Caki2 (cell line): ENCODE data around the gene MED12L. TPM values are rescaled to one million over a fixed set of nuclear protein-coding genes. Genes with fewer than 3 reads are reported as not detected.

ENCODE experiments used
- DNase-seq: peaks from one replicate; pipeline ENCODE4 v3.0.0-alpha.2; 2015; ENCODE audit warnings: low read depth
- in situ Hi-C: cut with HindIII; loops from 2 replicates; pipeline ENCODE4 v1.10.0; 2016; ENCODE audit warnings: low sequenced_read_pairs, low pct_unique_long_range_greater_than_20kb, mixed read lengths
- total RNA-seq: library from RNA; depleted of rRNA; stranded (reverse); fragments of >200 nt; shearing (Covaris generic); gene quantifications from 2 replicates; pipeline ENCODE4 v1.2.3, GENCODE V29; 2014; ENCODE audit warnings: low replicate concordance

Gene MED12L
- total RNA-seq, 1 experiment from 2014 or later = 0.24 TPM

DNA sequence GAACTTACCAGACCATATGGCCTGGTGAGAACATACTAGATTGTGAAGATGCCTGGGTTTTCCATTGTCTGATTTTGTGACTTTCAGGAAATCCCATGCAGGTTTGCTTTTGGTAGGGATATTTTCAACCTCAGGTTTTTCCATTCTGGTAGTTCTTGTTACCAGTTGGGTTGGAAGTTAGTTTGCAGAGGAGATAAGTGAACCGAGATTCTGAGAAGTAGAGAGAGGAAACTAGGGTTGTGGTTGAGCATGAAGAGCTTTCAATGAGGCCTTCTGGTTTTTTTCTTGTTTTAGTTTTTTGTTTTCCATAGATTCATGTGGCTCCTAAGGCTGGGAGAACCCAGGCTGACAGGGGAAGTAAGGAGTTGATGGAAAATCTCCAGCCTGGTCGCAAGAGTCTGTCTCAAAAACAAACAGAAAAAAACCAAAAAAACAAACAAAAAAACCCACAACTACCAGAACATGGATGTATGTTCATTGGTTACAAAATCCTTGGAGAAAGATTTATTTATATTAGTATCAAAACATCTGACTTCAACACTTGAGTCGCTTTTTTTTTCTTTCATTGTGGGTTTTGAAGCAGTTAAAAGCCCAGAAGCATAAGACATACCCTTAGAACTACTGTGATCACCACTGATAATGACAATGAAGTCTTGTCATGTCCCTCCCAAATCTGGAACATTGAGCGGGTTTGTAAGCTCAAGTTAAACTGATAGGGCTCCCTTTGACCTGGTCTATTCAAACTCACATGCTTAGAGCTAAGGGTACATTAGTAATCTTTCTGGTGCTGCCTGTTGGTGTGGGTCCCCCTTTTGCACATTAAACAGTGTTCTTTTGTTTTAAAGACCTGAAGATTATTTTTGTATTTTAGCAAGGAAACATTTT lies 114.3 kb downstream of the MED12L start:
- in situ Hi-C loops = no loop called here
- no peak for DNase-seq

DNA sequence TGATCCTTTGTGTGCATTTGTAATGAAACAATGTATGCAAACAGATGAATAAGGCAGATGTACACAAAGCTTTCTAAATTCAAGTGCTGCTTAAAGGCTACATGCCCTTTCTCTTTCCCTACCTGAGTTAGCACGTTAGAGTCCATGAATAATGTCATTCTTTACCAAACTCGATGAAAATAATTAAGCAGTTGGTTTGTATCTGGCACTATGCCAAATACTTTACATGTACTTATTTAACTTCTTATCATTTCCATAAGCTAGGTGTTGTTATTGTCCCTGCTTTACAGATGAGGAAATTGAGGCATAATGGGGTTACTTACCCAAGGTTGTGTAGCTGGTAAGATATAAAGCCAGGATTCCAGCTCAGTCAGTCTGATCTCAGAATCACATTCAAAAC lies 115.1 kb downstream of the MED12L start:
- no peak for DNase-seq
- in situ Hi-C loops = no loop called here

DNA sequence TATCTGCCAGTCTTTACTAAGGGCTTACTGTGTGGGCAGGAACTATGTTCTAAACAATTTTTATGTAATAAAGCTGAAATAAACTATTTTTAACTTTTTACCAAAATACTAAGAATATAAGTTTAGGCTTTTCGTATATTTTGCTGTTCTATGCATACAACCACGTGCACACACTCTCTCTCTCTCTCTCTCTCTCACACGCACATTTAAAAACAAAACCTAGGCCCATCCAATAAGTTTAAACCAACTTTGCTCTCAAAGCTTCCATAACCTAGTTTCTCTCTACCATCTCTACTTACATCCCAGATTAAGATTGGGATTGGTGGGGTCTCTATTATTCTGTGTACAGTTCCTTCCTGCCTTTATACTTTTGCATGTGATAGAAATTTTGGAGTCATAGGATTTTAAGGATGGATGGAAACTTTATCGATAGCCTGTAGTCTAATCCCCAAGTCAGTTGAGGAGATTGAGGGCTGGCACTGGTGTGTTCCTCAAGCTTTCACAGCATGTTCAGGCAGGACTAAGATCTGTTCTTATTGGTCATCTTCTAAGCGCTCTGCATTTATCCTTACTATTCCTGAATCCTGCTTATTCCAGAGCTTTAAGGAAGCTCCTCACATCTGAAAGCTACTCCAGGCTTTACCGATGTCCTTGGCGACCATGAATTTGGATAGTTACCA lies 115.7 kb downstream of the MED12L start:
- in situ Hi-C loops = no loop called here
- no peak for DNase-seq

DNA sequence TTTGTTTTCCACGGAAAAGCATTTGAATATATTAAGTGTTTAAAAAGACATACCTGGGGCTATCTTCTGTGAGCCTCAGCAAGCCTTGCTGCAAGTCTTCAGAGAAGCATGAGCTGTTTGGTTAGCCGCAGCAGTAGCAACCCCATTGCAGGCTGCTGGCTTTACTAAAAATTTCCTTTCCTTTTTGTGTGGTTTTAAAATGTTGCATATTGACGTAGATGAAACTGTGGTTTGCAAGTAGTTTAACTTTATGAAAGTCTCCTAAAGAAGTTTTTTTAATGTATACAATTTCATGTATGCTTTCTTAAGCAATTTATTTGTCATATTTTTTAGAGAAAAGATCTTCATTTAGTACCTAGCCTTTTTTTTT lies 117.6 kb downstream of the MED12L start, which contains the start of gene GPR171:
TSS of gene GPR171 (minus strand) at position 166 of the 370 bp plus-strand sequence. CDS start 3,830 bp downstream, outside the sequence.
- in situ Hi-C loops = no loop called here
- no peak for DNase-seq

DNA sequence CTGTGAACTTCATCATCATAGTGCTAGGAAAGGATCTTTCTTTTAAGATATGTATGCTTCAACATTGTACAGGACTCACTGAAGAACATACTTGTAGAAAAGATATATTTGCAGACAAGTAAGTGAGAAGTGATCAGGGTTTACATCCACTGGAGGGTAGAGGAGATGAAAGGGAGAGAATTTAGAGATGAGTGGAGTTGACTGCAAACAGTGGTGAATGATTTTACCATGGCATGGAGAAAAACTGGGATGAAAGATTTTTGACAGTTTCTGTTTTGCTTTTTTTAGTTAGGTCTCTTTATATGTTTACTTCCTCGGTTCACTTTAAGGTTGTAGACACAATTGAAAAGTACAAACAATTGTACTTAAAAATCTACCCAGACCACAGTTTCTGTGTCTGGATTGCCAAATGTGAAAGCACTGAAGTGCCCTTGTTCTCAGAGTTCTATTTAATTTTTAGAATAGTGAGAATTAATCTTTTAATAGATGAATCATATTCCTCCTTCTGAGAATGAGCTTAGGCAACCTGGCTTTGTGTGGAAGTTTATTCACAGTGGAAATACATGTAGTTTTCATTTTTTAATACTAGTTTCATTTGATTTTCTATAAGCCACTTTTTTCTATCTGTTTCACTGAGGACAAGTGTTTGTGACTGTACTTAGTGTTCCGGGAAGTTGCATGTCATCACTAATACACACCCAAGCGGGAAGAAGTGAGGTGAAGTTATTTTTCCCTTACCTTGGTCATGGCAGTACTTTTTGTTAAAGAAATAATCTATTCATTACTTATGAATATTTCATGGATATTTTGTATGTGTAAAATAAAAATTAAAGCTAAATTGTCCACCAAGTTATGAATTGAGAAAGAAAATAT lies 119.3 kb downstream of the MED12L start:
- in situ Hi-C loops = no loop called here

DNA sequence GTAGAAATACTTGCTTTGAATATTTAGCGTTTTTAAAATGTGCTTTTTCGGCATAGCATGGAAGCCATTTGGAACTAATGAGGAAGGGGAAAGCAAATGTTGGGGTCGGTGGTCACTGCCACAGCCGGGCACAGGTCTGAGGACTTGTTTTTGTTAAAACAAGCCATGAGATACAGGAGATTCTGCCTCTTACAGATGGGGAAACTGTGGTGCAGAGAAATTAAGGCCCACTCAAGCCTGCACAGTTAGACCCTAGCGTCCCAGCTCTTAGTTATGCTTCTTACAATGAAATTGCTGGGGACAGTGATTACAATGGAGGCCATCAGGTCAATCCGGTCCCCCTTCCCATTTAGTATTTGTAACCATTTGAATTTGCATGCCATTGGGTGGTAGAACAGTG lies 120.0 kb downstream of the MED12L start:
- no peak for DNase-seq
- in situ Hi-C loops = no loop called here

More for the DNA sequence above, 119.3 kb downstream of the MED12L start:
- no peak for DNase-seq

DNA sequence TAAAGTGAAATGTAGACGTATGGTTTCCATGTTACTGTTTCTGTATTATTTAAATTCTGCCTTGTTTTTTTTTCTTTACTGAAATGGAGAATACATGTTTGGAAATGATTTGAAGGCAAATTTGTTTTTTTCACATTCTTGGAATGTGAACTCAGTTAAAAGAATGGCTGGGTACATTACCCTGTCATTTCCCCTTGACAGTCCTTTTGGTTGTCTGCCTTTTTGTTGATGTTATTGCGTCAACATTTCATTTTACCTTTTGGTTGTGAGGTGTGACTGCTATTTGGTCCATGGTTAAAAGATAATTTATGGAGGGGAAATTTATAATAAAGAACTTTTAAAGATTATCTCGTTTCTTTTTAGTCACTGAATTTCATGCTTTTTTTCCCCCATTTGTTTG lies 120.7 kb downstream of the MED12L start:
- in situ Hi-C loops = no loop called here

DNA sequence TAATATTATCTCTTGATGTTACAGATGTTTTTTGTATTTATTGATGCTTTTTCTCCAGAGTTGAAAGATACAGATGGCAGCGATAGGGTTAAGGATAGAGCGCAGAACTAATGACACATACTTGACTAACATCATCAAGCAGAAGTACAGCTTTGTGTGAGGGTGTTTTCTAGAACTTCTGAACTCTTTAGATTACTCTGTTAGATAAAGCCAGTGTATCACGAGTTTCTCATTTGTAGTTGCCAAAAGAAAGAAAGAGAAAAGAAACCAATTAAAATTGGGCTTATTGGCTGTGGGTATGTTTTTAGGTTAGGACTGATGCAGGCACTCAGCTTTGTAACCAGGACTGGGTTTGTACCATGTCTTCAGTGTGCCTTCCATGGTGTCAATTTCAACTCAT lies 124.2 kb downstream of the MED12L start:
- in situ Hi-C loops = no loop called here
- no peak for DNase-seq

More for the DNA sequence above, 120.7 kb downstream of the MED12L start:
- no peak for DNase-seq

DNA sequence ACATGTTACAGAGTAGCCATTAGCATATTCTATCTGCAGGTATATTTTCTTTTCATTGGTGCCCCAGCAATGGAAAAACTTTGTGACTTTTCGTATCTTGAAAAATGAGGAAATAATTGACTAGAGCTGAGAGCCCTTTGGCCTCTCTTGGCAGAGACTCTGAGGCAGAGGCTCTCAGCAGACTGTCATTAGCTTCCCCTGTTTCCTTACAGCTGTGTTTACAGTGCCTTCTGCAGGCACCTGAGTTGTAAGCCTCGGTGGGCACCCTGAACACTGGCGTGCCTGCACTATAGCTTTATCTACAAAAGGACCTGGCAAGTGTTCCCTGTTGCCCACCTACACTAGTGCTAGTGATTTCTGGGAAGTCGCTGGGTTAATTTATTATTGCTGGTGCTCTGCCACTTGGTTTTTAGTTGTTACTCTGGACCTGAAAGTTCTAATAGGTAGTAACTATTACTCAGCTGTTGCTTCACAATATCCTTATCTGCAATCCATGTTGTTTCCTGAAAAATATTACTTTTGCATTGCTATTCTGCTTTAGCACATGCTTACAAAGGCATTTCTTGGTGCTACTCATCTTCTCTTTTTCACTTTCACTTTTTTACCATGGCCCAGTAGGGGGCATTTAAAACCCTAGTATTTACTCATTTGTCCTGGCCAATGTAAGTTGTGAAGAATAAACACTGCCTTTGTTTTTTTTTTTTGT lies 125.4 kb downstream of the MED12L start:
- no peak for DNase-seq
- in situ Hi-C loops = no loop called here

DNA sequence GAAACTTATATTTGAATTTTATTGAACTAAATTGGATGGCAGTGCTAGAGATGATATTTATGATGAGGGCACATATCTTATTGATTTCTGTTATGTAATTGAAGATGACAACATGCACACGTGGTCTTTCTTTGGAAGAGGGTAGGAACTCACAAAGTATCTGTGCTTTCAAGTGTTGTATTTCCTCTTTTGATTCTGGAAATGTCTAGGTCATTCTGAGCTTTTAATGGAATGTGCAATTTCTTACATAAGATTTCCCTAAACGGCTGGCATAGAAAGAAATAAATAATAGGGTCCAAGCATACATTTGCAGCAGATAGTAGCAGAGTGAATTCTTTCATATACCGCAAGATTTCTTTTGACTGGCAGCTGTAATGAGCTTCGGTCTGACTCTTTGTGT lies 127.7 kb downstream of the MED12L start:
- DNase-seq = no peak
- in situ Hi-C loops = no loop called here

DNA sequence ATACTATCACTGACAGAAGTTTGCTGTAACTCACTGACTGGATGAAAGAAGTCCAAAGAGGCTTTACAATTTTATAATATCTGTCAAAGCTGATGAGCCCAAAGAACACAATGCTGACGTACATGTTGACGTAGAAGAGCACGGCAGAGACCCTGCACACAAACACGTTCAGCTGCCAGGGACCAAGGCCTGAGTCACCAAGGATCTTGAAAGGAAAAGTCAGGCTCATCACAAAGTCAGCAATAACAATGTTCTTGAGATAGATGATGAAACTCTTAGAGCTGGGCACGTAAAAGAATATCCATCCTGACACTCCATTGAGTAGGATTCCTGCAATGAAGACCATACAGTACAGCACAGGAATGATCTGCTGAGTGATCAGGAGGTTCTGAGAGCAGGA lies 128.4 kb downstream of the MED12L start:
- in situ Hi-C loops = no loop called here
- DNase-seq = no peak

DNA sequence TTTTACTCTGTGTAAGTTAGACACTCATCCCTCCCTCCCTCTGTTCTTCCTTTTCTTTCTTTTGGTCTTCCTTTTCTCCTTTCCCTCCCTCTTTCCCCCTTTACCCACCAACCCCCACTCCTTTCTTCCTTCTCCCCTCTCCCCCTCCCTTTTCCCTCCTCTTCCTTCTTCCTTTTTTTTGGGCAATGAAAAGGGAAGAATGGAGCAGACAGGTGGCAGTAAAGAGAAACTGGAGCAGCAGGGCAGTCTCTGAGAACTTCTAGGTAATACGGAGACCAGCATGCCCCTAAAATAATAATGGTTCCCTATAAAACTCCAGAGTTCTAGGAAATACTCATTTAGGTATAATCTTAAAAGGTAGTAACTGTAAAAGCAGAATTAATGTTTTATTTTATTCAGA lies 129.0 kb downstream of the MED12L start:
- DNase-seq = no peak
- in situ Hi-C loops = no loop called here

DNA sequence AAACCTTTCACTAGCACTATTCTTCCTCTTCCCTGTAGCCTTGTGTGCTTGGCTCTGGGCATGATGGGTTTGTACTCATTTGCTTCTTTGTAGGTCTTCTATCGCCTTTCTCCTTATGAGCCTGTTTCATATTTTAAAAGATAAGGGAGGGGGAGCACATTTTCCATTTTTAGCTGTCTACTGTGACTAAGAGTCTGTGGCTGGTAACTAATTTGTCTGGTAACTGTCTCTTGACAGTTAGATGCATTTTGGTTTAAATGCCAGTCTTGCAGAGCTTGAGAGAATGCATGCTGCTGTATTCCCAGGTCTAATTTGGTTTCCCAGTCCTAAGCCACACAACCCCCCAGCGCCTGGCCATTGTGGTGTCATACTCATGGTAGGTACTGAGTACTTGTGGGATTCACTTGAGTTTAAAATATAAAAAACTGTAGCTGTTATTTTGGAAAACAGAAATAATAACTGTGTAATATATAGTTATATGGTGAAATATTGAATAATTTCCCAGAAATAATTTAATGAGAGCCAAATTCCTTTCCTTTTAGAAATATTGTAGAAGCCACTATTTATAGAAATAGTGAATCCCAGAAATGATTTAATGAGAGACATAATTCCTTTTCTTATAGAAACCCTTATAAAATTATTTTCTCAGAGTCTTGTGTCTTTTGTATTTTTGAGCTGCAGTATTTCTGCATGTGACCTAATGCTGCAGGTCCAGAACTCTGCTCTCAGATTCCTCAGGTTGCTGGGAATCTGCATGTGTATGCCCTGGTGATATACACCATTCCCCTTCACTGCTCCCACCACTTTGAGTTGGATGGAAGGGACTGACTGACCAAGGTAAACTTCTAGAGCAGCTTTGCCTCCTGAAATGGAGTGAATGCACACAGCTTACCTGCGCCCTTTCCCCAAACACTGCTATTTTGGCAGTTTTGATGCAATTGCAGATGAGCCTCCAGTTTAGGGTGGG lies 131.5 kb downstream of the MED12L start:
- DNase-seq = no peak
- in situ Hi-C loops = no loop called here

DNA sequence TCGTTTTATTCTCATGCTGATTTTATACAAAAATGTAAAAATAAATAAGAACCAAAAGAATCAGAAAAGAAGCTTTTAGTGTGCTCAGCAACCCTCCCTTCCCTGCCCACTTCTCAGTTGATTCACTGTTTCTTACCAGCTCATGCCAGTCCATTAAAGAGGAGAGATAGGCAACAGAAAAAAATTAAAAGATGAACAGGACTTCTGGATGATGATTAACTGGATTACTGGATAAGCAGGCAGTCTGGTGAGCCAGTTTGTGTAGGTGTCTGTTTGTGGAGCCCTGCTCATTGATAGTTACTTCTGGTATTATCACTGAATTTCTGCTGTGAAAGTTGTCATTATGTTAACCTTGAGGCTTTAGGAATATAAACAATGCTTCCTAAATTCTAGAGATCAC lies 132.7 kb downstream of the MED12L start:
- peak; percentile 14 for DNase-seq
- in situ Hi-C loops = no loop called here

DNA sequence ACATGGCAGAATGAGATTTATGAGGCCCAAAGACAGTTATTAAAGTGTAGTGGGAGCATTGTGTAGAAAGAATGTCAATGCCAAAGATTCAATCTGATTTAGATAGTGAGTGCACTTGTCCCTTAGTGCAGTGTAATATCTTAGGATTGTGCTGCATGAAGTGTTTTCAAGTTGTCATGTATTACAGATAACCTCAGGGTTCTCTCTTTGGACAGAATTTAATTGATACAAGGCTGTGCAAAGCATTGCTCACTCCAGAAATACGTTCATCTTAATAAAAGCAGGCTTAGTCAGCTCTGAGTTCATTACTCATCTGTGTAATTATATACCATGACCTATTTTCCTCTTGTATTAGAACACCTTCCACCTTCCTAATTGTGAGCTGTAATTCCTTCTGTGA lies 133.6 kb downstream of the MED12L start:
- in situ Hi-C loops = no loop called here
- peak; percentile 46 for DNase-seq

DNA sequence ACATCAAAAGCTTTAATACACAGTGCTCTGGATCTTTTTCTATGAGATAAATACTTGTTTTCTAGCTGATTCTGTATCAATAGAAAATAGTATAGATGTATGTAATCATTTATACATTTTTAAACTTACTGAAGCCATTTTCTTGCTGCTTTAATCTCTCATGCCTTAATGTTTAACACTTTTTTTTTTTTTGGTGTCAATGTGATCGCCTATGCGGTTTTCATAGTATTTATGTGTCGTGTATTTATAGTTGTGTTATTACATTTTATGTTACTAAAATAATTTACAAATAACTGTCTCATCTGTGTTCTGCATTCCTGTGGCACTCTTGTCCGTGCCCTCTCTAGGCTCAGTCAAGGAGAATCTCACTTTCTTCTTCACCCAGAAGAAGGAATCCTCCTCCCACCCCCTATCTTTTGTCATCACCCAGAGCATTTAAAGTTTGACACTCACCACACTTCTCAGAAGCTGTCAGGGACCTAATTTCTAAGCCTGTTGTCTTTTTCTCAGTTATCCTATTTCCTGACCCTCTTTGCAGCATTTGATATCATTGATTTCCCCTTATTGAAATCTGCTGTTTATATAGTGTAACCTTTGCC lies 138.9 kb downstream of the MED12L start:
- in situ Hi-C loops = no loop called here
- DNase-seq = no peak
